Measurements from ENCODE around the gene ZBTB21.

GRCh38 chr21:42019101-42019605 is 9.0 kb upstream of the ZBTB21 start:
- TF ChIP-seq CTCF (IDR thresholded peaks at IDR 0.05; ENCODE audit: low read depth, low read length, poor library complexity, severe bottlenecking) (no peak), EZH2phosphoT487 (IDR thresholded peaks at IDR 0.05; ENCODE audit: borderline replicate concordance, low read length) (no peak)

Measured in DOHH2 (cell line).